Effector CD4-positive, alpha-beta T cell (primary cell): ENCODE data around the gene STX4.
"Not testable (repeated sequence)": the region's sequence is repeated elsewhere in the genome, so short reads cannot be mapped to it uniquely, and the experiment has no call there.

Experiments used
- DNase-seq: peaks from one replicate; pipeline ENCODE4 v3.0.0-alpha.2; 2020

STX4 gene

GRCh38 chr16:30998852-30999761 lies 34.3 kb upstream of the STX4 start:
- DNase-seq, result no peak

GRCh38 chr16:31000671-31001382 lies 32.5 kb upstream of the STX4 start:
- DNase-seq, result no peak

- no peak for DNase-seq
Measured at GRCh38 chr16:31001507-31002249, 31.7 kb upstream of the STX4 start.

GRCh38 chr16:31002250-31002700 lies 31.1 kb upstream of the STX4 start:
- no peak for DNase-seq

- no peak for DNase-seq
Measured at GRCh38 chr16:31002862-31003341, 30.5 kb upstream of the STX4 start.

- DNase-seq, result no peak
Measured at GRCh38 chr16:31003744-31004143, 29.6 kb upstream of the STX4 start.

- DNase-seq, result no peak
Measured at GRCh38 chr16:31004658-31005057, 28.7 kb upstream of the STX4 start.

GRCh38 chr16:31005350-31006085 lies 27.8 kb upstream of the STX4 start:
- DNase-seq, result no peak

GRCh38 chr16:31006086-31006385 lies 27.3 kb upstream of the STX4 start:
- no peak for DNase-seq

- no peak for DNase-seq
Measured at GRCh38 chr16:31006589-31006988, 26.8 kb upstream of the STX4 start.

- no peak for DNase-seq
Measured at GRCh38 chr16:31007684-31008083, 25.7 kb upstream of the STX4 start.

- DNase-seq, result no peak
Measured at GRCh38 chr16:31008149-31008548, 25.2 kb upstream of the STX4 start.

GRCh38 chr16:31008551-31008950 lies 24.8 kb upstream of the STX4 start:
- no peak for DNase-seq

GRCh38 chr16:31009120-31009519 lies 24.2 kb upstream of the STX4 start:
- DNase-seq, result no peak

- no peak for DNase-seq
Measured at GRCh38 chr16:31009894-31010584, 23.3 kb upstream of the STX4 start.

GRCh38 chr16:31010585-31011325 lies 22.6 kb upstream of the STX4 start, which contains the start of gene STX1B:
TSS of gene STX1B (minus strand) at chr16:31010638. CDS start at chr16:31010396, 242 bp downstream.
- DNase-seq, result peak; percentile 37

- not testable (repeated sequence) for DNase-seq
Measured at GRCh38 chr16:31011815-31012214, 21.5 kb upstream of the STX4 start.

GRCh38 chr16:31013292-31013691 lies 20.1 kb upstream of the STX4 start:
- DNase-seq, result not testable (repeated sequence)

GRCh38 chr16:31016018-31016417 lies 17.3 kb upstream of the STX4 start:
- DNase-seq, result no peak

- not testable (repeated sequence) for DNase-seq
Measured at GRCh38 chr16:31017756-31018155, 15.6 kb upstream of the STX4 start.

- DNase-seq, result no peak
Measured at GRCh38 chr16:31020536-31020935, 12.8 kb upstream of the STX4 start.
